Measurements from ENCODE around the gene EDC3. TPM values are rescaled to one million over a fixed set of nuclear protein-coding genes. Genes with fewer than 3 reads are reported as not detected.

Gene EDC3
- total RNA-seq, 1 donor from 2014 or later, result 27.2 TPM

DNA sequence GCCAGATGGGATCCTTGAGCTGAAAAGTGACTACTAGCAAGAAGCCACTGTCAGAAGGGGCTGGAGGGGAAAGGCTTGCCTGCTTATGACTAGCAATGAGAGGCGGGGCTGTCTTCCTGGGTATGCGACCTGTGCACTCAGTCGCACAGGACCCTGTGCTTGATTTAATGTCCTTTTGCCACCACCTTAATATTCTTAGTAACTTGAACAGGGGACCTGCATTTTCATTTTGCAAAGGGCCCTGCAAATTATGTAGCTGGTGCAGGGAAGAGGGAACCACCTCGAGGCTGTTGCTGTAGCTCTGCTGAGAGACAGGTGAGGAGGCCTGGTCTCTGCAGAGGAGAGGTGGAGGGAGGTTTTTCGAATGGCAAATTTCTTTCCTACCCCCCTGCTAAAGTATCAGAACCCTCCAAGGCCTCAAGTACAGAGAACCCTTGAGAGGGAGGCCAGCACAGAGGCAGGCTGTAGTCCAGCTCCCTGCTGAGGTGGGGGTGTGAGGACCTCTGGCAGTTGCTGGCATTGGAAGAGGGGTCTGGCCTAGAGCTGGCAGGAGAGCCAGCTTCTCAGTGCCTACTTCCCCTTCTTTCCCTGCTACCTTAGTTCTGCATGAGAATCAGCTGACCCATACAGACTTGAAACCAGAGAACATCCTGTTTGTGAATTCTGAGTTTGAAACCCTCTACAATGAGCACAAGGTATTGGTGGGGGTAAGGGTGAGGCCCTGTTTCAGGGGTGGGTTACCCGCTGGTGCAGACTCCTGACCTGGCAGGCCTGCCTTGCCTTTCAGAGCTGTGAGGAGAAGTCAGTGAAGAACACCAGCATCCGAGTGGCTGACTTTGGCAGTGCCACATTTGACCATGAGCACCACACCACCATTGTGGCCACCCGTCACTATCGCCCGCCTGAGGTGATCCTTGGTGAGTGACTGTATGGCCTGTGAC is 68.8 kb downstream of the EDC3 start:
- no peak for DNase-seq (ENCODE audit: low spot score)

DNA sequence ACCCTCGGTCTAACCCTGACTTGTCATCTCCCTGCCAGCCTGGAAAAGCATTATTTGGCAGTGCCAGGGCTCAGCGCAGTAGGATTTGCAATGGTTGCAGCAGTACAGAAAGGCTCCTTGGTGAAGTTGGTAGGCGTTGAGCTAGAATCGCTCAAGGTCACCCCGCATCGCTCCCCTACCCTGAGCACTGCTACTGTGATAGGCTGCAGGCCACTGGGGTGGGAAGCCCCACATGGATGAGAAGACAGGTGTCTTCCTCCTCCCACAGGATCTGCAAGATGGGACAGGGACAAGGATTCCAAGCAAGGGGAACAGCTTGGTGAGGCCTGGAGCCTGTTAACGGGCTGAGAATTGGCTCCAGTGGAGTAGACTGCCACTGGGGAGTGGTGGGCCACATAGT is 69.5 kb downstream of the EDC3 start:
- DNase-seq (ENCODE audit: low spot score), result no peak

DNA sequence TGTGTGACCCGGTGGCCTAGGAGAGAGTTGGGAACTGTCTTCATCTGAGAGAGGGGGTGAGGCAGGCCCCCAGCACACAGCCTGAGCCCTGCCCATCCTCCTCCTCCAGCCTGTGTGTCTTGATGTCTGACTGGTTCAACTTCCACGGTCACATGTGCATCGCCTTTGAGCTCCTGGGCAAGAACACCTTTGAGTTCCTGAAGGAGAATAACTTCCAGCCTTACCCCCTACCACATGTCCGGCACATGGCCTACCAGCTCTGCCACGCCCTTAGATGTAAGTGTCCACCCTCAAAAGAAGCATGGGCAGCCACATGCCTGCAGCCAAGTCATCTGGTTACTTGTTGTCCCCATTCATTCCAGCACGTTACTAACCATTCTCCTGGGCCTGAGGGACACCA is 70.1 kb downstream of the EDC3 start:
- DNase-seq (ENCODE audit: low spot score), result no peak

DNA sequence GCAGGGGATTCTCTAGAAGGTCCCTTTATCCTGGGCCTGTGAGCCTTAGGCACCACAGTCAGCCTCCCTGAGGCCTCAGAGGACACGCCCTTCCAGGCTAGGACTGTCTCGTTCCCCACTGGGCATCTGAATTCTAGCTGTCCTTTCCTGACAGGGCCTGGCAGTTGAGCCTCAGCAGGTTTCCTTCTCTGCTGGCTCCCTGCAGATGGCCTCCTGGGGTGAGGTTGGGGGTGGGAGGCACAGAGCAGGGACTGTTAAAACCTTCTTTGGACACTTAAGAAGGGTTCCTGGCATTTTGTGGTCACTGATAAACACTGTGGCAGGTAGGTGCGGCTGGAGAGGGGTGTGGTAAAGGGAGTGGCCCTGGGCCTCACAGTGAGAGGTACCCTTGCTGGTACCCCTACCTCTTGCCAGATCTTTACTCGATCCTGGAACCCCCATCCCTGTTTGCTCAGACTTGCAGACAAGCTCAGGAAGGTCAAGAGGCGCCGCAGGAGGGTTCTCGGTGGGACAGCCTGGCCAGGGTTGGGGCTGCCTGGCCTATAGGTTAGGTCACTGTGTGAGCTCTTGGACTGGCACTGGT is 71.7 kb downstream of the EDC3 start:
- DNase-seq (ENCODE audit: low spot score), result no peak

DNA sequence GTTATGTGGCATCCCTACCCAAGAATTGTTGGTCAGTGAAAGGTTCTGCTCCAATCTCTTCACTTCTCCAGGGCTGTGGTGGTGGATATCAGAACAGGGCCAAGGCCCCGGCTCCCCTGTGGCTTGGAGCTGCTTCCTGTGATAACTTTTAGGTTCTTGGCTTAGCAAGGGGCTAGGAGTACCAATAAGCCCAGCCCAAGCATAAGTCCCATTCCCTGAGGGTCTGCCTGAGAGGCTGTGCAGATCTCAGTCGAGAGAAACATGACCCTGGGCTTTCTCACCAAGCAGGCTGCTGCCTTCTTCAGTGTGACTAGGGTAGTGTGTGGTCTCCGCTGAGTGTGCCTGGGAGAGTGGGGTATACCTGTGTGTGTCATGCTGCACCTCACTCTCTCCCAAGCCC is 73.1 kb downstream of the EDC3 start:
- no peak for DNase-seq (ENCODE audit: low spot score)

DNA sequence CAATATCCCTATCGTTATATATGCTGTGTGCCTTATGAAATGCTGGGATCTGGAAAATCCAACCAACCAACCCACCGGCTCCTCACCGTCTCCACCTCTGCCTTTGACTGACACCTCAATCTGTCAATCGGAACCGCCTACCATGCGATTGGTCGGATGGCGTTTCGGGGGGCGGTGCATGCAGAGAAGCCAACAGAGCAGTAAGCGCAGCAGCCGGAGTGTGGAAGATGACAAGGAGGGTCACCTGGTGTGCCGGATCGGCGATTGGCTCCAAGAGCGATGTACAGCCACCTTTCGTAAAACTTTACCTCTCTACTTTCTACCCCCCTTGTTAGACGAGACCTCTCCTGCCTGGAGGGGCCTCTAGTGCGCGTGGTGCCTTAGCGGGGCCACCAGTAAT is 73.9 kb downstream of the EDC3 start:
- no peak for DNase-seq (ENCODE audit: low spot score)

DNA sequence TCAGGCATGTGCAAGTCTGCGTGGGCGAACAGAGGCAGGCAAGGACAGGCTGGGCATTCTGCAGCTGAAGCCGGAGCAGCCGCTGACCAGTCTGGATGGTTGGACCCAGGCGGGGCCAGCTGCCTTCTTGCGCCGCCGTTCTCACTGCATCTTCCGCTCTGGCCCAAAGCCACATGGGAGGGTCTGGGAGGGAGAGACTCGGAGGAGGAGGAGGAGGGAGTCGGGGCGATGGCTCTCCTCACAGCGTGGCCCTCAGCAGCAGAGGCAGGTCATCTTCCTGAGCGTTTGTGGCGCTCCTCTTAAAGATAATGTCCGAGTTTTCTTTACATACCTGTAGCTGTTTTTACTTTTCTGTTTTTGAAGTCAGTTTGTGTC is 74.3 kb downstream of the EDC3 start:
- DNase-seq (ENCODE audit: low spot score), result no peak

DNA sequence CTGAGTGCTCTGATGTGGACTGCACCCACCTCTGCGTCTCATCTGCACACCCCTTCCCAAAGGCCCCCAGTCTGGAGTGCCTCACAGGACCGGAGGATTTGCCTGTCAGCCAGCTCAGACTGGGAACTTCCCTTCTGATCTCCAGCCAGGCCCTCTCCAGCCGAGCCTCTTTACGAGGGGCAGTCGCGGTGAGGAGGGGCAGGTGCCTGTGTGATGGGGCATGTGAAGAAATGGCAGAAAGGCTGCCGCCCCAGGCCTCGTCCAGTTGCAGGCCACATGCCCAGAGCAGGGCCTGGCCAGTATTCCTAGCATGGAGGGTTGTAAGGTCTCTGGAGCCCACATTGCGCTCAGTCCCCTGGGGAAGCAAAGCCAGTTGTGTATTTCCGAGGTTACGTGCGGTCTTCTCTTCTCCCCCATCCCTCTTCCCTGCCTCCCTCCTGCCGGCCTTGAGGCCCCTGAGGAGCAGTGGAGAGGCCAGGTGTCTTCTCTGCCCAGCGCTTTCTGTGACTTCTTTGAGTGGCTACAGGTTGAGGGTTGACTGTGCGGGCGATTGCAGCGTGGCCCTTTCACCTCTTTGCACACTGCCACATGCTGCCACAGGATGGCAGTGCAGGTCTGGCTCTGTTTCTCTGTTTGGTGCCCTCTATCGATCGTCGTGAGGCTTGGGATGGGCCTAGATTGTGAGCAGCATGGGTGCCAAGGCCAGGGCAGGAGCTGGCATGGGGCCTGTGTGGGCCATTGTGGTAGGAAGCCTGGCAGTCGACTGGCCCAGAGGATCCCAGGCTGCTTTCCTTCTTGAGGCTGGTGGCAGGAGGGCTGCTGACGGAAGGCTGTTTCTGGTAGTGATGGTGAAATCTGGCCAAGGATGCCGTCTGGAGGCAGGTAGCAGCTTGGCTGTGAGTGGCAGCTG is 74.9 kb downstream of the EDC3 start:
- no peak for DNase-seq (ENCODE audit: low spot score)

DNA sequence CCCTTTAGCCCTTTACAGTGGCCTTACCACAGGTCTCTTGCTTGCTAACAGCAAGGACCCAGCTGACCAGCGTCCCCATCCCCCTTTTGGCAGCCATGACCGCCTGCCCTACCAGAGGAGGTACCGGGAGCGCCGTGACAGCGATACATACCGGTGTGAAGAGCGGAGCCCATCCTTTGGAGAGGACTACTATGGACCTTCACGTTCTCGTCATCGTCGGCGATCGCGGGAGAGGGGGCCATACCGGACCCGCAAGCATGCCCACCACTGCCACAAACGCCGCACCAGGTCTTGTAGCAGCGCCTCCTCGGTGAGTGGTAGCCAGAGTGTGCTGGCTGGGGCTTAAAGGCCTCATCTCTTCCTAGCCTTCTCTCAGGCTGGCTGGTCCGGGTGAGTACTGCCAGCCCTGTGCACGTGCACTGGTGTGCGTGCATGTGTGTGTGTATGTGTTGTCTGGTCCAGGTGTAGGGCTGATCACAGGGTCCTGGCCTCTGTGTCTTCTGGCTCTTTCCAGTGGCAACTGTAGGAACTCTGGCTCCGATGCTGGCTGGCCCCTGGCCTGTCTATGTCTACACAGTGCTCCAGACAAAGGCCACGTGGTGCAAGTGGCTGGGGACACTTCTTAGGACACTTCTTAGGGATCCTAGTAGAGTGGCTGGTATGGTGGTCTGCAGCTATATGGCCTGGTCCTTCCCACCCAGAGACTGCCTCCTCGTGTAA is 75.7 kb downstream of the EDC3 start:
- no peak for DNase-seq (ENCODE audit: low spot score)

DNA sequence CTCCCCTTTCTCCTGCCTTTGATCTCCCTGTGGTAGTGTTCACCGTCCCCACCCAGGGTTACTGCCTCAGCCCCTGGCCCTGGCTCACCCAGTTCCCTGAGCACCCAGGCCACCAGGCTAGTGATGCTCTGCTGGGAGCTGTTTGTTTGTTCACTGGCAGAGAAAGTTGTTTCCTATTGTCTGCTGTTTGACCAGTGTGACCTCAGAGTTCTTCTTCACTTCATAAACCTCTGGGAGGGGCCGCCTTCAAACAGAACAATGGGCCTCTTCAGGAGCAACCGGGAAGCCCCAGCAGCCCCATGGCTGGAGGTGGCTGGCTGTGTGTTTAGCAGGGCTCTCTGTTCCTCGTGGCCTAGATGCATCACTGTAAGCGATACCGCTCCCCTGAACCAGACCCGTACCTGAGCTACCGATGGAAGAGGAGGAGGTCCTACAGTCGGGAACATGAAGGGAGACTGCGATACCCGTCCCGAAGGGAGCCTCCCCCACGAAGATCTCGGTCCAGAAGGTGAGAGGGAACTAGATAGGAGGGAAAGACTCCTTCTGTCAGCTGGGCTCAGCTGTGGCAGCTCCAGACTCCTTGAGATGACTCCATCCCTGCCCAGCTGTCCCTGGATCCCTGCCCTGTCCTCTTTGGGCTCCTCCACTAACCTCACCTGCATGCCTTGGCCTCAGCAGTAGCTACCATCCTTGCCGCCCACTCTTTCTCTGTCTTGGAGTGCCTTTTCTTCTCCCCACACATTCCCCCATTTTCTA is 76.8 kb downstream of the EDC3 start:
- no peak for DNase-seq (ENCODE audit: low spot score)

DNA sequence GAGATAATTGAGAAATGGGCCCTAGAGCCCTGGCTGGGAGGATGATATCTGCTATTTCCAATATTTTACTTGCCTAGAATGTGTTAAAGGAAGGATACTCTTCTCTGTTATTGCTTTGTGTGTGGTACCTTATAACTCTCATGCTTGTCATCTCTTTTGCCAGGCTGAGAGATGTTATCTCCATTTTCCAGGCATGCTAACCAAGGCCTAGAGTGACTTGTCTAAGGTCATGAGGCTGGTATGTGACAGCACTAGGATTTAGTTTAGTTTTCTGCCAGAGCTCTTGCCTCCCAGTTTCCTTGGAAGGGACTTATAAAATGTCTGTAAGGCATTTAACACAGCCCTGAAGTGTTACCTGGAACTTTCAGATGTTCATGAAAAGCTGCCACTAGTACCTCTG is 78.8 kb downstream of the EDC3 start:
- DNase-seq (ENCODE audit: low spot score), result no peak

DNA sequence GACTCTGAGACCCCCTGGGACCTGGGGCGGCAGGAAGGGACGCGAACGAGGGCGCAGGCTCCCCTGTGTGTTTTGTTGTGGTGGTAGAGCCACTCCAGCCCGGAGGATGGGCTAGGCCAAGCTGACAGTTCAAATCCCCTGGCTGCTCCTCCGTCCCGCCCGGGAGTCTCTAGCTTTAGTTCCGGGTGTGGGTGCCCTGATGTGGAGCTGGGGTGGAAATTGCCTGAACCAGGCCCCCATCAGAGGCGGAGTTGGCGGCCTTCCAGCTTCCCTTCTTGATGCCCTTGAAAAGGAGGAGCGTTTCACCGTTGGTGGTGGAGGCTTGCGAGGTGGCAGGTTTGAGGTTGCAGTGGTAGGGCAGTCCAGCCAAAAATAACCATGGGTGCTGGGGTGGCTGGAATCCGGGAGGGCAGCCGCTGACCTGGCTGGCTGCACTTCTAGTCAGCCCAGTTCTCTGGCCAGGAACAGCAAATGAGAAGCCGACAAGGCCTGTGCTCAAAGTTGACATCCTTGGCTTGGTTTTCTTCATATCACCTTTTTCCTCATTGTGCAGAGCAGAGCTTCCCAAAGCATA is 79.4 kb downstream of the EDC3 start:
- DNase-seq (ENCODE audit: low spot score), result no peak

DNA sequence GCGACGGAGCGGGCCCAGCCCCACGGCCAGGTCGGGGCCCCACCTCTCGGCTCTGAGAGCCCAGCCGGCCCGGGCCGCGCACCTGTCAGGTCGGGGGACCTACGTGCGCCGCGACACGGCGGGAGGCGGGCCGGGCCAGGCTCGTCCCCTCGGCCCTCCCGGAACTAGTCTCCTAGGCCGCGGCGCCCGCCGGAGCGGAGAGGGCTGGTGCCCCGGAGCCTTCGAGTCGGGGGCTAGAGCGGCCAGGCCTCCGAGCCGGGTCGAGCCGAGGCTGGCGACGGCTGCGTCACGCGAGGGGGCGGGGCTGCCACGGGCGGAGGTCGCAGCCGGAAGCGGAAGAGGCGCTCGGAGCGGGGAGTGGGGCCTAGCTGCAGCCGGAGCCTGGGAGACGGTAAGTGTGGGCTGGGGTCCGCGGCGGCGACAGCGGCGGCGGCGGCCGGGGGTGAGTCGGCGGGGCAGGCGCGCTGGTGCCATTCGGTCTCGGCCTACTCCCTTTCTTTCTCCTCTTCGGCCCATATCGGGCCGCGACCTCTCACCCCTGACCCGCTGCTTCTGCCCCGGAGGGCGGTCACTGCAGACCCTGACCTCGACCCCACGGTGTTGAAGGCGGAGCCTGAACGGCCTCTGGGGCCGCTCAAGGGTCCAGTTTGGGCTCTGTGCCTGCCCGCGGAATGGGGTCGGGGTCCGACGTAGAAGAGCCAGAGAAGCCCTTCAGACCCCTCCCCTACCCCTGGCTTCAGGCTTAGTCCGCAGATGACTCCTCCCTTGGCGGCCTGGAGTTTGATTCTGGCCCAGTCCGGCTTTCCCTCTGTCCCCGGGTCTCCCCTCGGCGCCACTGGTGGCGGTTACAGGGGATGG is 80.1 kb downstream of the EDC3 start, which contains the start of gene CLK3:
CLK3 (plus strand) TSS at position 329 of the 858 bp plus-strand sequence. CDS start 3,361 bp downstream, outside the sequence.
- peak; percentile 100 for DNase-seq (ENCODE audit: low spot score)

DNA sequence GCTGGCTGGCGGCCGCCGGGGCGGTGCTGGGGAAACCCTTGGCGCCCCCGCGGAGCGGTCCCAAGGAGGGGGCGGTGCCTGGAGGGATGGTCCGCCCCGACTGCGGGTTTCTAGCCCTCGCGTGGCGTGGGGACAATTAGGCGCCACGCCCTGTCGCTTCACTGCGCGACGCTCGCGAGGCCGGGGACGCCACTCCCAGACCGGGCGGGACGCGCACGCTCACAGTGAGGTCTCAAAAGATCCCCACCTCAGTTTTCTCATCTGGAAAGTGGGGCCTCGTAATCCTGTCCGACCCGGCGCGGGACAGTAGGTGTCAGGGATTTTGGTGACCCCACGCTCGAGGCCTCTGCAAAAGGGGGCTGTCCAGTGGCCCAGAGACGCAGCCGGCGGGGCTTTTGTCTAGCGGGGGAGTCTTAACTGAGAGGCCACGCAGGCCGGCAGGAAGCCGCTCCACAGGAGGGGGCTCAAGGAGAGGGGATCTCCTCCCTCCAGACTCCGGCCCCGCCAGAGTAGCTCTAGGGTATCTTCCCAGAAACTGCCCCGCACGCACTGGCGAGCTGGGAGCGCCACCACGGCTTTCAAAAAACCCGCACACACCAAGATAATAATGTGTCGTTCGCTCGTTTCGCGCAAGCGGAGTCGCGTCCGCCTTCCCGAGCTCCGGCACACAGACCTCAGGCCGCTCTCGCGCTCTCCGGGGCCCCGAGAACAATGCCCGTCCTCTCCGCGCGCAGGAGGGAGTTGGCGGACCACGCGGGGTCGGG is 80.9 kb downstream of the EDC3 start:
- DNase-seq (ENCODE audit: low spot score), result peak; percentile 94

DNA sequence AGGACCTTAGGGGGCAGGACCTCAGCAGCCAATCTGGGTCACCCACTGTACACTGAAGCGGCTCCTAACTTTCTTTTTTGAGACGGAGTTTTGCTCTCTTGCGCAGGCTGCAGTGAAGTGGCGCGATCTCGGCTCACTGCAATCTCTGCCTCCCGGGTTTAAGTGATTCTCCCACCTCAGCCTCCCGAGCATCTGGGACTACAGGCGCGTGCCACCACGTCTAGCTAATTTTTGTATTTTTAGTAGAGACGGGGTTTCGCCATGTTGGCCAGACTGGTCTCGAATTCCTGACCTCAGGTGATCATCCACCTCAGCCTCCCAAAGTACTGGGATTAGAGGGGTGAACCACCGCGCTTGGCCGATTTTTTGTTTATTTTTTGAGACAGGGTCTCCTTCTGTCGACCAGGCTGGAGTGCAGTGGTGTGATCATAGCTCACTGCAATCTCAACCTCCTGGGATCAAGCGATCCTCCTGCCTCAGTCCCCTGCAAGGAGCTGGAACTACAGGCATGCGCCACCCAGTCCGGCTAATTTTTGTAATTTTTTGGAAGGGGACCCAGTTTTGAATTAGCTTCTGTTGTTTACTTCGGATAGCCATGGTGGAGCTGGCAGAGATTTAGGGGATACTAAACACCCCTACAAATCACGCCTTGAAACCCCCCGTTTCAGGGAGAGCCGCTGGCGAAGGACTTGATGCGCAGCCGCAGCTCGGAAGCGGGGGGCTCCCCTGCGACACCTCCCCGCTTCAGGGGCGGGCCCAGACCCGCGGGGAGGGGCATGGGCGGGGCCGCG is 81.7 kb downstream of the EDC3 start:
- no peak for DNase-seq (ENCODE audit: low spot score)

DNA sequence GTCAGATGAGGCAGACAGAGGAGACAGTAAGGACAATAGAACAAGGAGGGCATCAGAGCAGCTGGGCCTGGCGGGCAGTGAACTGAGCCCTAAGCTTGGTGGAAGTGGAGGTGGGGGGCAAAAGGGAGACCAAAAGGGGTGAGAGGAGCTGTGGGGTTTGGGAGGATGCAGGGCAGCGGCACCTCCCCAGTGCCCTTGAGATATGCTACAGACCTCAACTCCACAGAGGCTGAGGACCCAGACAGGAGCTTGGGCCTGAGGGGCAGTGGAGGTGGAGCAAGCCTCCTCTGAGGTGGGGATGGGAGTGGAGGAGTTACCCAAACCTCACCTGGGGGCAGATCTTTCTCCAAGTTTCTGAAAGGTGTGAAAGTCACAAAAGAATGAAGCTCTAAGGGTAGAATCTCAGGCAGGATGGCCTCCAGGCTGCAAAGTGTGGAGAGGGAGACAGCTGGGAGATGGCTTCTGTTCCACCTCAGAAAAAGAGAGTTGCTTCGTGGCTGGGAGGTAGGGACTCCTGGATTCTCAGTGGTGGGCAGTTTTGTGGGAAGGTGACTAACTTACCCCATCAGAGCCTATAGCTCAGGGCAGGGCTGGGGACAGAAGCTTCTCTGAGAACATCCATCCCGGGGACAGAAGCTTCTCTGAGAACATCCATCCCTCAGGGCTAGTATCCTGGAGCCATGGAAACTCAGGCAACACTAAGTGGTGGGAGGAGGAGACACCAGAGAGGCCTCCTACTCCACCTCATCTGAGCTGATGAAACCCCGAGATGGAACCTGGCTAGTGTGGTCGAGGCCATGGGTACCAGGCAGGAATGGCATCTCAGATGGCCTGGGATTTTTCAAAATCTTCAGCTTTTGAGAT is 82.5 kb downstream of the EDC3 start:
- no peak for DNase-seq (ENCODE audit: low spot score)
